HG03064 (cell line): ENCODE data around the gene SPECC1L.

Experiments
- ATAC-seq: cut with Tn5 transposase; IDR thresholded peaks from one replicate; pipeline ENCODE4 v1.9.1; 2021; ENCODE audit warnings: low read depth; ENCODE audit not compliant: unreplicated experiment

The SPECC1L gene

DNA sequence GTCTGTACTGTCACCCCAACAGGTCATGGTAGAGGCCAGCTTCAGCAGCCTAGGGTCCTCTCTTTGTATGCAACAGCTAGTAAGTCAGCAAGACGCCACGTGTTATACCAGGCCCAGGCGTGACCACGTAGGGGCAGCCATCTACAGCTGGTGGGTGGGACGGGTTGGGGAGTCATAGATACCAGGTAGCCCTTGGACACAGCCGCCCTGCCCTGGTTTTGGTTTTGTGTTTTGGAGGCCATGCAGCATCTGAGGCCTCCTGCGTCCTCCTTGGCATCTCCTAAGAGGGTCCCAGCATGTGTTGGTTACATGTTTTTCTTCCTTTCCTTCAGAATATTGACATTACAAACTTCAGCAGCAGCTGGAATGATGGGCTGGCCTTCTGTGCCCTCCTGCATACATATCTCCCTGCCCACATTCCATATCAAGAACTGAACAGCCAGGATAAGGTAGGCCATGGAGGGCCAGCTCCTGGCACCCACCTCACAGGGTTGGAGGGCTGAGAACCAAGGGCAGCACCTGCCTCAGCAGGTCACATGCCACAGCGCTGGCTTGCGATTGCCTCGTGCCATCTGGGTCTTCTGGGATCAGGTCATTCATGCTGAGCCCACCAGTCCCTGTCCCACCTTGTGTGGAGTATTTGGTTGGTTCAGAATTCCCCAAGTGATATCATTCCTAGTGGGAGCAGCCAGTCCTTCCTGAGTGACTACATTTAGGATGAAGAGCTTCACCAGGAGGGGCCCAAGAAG lies 140.8 kb downstream of the SPECC1L start:
- ATAC-seq: no peak

DNA sequence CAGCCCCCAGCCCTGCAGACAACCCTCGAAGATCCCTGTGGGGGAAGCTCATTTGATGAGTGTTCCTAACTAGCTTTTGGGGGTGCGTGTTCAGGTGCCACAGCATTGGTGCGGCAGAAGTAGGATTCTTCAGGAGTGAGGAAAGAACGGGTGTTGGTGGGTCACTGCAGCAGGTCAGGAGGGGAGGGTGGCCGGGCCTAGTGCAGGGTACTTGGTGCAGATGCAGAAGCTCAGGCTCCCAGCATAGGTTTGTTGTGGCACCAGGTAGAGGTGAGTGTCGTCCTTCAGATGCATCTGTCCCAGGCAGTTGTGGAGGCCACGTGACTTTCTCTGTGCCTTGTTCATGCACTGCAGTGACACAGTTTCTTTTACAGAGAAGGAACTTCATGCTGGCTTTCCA lies 141.6 kb downstream of the SPECC1L start:
- ATAC-seq: no peak

DNA sequence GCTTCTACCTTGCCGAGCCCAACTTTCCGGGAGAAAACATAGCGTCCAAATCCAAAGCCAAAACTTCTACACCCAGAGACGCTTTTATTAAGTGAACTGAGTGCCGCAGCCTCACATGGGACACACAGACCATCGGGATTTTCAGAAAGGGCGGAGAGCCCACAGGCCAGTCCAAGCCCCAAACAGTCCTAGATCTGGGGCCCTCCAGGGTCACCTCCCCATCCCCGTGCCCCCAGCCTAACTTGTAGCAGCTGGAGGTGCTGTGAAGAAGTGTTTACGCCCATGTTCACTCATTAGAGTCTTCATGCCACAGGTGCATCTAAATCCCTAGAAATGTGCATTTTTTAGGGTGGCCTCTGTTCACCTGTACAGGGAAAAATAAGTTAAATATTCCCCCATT lies 142.6 kb downstream of the SPECC1L start:
- ATAC-seq: no peak

DNA sequence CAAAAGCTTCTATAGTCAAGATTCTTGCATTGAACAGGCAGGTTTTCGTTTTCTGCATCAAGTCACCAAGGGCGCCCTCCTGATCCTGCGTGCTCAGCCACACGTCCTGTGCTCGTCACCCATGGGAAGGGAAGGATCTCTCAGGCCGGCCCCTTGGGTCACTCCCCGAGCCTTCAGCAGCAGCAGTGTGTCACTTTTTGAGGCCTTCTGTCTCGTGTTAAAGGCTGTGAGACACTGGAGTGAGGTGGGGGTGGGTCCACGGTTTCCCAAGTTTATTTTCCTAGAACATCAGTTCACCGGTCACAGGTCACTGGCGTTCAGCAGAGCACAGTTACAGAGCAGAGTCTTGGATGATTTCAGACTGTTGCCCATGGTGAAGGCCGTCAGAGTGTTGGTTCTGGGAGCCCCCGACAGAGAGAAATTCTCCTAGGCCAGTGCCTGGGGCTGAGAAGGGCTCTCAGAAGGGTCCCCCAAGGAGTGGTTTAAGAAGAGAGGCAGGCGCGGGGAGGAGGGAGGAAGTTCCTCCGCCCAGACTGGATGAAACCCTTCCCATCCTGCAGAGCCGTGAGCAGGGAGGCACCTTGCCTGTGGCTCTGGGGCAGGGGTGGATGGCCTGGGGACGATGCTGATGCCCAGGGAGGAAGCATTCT lies 143.2 kb downstream of the SPECC1L start:
- no peak for ATAC-seq

DNA sequence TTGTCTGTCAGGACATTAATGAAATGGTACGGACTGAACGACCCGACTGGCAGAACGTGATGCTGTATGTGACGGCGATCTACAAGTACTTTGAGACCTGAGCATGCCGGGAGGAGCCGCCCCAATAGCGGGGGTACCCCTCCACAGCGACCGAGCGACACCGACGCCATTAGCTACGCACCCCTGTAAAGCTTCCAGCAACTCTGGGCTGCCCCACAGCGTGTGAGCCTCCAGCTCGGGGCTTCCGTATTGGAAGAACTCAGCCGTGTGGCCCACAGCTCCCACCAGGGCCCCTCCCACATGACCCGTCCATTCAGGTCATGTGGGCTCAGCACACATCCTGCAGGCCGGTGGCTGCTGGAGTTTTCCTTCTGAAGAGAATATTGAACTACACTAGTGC lies 143.9 kb downstream of the SPECC1L start:
- no peak for ATAC-seq

DNA sequence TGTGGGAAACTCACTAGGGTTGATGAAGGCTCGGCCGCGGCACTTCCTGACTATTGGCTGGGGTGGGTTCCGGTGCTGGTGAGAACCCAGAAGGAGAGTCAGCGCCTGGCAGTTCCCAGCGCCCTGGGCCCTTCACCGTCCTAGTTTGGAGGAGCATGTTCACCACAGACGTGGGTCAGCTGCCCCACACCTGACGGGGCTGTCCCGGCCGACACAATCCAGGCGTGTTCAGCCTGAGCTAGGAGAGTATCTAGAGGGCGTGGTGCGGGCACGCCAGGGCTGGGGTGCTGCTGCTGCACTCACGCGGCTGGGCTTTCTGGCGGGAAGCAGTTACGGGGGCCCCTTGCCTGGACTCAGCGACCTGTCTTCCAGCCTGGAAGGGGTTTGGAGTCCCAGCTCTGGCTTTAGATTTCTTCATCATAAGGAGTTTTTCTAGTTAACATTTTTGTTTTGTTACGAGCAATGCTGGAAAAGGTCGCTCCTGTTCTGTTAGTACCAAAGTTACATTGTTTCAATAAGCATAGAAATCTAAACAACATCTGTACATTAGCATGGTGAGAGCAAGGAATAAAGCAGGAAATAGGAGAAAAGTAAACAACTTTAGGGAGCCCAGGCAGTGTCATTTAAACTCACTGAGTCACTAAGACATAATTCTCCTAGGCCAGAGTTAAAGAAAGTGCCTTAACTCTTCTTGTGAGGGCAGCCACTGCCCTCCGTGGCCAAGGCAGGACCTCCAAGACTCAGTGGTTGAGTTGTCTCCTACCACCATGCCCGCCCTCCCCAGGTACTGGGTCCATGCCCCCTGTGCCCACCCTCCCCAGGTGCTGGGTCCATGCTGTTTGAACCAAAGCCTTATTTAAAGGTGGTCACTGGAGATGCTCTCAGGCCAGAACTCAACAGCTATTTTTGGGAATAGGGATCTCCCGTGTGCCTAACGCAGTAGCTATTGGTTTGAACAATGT lies 144.6 kb downstream of the SPECC1L start:
- no peak for ATAC-seq

DNA sequence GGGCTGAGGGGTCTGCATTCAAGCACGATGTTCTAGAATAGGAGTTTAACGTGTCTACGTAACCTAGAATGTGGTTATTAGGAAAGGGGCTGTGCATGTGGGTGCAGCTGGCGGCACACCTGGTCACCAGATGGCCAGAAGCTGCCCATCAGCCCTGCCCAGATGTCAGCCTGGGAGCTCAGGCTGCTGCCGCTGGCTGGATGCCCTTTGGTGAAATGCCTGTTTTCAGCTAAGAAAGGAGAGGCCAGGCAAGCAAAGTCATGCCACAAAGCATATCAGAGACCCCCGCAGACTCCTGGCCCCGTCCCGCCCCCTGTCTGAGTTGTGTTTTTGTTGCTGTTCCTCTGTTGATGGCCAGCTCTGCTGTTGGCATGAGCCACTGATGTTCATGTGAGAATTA lies 145.5 kb downstream of the SPECC1L start:
- no peak for ATAC-seq

DNA sequence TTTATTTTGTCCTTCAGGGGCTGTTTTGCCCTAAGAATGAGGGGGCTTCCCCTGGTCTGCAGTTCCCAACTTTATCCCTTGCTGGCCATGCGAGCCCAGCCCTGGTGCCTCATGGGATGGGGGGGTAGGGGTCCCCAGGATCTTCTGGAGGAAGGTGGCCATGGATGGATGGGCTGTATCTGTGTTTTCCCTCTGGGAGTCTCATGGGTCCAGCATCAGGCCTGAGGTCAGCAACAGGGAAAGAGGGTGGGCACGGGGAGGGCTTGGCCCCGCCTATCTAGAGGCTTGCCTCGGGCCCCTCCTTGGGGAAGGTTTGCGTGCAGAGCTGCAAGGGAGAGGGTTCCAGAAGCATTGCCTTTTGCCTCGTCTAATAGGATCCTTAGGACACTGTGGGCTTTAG lies 146.0 kb downstream of the SPECC1L start:
- ATAC-seq: no peak

DNA sequence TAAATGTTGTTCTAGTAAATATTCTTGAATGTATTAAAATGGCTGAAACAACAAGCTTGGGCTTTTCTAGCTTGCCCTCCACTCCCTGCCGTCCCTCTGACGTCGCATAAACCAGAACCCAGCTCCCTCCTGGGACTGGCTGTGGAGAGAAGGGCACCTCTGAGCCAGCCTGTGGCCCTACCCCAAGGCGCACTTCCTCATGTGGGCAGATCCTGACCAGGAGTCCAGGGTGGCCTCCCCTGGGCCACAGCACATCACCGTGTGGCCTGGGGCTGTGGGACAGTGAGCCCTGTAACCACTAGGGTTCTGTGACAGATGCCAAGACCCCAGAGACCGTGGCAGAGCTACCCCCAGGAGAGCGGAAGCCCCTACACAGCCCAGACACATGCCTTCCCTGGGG lies 146.6 kb downstream of the SPECC1L start:
- ATAC-seq: no peak

DNA sequence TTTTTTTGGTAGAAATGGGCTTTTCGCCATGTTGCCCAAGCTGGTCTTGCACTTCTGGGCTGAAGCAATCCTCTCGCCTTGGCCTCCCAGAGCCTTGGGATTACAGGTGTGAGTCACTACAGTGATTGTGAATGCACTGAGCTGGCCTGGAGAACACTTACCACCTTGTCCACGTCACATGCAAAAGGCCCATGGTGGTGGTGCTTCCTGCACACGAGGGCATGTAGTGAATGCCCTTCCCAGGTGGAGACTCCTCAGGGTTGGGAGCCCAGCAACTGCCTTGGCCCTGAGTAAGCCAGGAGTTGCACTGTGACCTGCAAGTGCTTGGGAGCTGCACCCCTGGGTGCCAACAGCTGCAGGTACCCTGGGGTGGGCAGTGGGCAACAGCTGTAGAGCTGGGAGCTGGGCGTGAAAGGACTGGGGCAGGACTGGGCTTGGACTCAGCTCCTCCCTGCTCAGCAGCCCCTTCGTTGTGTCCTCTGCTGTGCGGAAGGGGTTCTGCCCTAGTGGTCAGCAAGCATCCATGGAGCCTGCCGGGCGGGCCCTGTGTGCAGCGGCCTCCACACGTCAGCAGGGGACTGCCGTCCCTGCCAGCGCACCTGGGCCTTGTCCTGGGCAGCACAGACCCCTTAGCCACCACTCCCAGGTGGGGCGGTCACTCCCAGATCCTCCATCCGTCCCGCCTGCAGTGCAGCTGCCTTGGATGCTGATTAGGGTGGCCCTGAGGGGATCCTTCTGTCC lies 147.4 kb downstream of the SPECC1L start:
- no peak for ATAC-seq

DNA sequence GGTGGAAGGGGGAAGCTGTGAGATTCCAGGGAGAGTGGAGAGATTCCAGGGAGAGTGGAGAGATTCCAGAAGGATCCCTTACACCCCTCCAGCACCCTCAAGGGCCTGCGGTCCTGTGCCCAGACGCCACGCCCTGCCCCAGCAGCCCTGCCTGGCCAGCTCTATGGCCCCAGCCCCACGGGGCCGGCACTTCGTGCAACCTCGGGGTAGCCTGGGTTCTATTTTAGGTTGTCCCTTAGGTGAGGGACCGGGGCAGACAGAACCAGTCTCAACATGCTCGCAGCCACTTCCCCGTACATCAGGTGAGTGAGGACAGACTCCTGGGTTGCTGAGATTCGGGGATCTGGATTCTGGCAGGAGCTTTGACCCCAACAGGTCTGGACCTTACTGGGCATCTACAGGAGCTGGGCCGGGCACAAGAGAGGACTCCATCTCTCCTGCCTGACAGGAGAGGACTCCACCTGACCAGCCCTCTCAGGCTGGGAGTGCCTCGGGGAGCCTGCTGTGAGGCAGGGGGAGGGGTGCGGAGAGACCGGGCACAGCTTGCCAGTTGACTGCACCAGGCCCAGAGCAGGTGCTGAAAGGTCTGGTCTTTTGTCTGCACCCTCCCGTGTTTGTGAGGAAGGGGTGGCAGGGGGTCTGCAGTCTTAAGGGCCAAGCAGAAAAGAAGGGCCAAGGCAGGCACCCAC lies 148.3 kb downstream of the SPECC1L start:
- ATAC-seq: no peak

DNA sequence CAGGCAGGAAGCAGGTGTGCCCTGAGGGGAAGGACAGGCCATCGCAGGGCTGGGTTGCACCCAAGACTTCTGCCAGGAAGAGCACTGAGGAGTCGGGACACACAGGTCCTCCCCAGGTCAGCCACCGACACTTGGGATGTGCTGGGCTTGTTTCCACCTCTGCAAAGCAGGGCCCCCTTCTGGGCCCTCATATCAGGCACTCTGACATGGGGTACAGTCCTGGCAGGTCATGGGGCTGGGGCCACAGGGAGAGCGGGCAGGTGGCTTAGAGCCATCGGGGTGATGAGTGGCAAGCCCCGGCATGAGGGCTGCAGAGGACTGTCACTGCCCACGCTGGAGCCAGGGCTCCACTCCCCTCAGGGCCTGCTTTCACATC lies 148.8 kb downstream of the SPECC1L start:
- ATAC-seq: no peak

DNA sequence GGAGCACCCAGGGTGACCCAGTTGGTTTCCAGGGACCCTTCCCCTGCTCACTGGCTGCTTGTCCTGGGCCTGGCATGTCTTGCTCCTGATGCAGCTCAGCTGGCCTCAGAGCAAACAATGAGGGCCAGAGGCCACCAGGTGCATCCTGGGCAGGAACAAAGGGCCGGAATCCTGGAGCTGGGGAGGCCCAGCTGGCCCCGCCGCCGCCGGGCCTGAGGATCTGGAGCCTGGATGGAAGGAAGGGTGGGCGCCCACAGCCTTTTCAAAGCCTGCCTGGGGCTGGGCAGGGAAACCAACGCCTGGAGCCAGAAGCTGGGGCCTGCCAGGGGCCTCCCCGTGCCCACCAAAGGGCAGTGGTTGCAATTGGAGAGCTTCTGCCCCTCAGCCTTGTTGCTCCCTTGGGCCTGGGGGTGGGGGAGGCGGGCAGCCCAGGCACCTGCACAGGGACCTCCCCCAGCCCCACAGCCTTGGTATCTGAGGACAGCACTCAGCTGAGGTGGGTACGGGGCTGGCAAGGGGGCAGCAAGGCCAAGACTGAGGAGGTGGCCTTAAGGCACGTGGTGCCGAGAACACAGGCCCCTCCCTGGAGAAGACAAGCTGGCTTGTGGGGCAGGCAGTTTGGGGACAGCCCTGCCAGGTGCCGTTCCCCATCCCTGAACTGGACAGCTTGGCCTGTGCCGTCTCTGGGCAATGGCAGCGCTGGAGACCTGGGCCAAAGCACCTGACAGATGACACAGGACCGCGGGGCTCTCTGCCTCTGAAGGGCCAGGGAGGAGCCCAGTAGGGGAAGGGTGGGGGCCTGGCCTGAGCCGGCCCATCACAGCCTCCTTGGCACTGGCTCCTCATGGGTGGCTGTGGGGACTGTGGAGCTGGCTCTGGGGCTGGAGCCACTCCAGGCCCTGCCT lies 149.7 kb downstream of the SPECC1L start:
- ATAC-seq: no peak

DNA sequence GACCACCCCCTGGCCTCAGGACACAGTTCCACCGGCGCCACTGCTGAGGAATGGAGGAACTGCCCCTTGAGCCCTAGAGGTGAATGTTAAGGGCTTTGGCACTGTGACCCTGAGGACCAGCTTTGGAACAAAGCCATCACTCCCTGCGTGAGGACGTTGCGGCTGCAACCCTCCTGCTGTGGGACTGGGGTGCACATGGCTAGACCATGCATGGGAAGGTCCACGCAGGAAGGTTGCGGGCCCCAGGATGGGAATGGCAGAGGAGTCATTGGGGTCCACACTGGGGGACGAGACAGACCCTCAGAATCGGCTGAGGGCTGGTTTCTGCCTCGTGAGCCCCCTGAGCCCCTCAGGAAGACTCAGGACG lies 150.3 kb downstream of the SPECC1L start:
- ATAC-seq: no peak

DNA sequence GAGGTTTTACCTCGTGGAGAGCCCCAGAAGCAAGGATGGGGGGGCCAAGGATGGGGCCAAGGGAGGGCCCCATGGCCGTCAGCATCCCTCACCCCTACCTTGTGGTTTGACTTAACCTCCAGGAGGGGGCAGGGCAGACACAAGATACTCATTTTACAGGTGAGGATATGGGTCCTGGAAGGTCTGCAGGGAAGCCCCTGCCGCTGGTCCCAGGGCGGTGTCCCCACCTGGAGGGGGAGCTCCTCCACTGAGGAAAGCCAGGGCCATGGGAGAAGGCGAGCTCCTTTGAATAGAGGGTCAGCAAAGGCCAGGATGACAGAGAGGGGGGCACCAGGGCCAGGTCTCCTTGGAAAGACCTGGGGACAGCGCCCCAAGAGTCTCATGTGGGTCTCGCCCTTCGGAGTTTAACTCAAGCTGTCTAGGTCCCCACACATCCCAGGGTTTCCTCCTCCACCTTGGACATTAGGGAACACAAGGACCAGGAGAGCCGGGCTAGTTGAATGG lies 150.8 kb downstream of the SPECC1L start:
- no peak for ATAC-seq

DNA sequence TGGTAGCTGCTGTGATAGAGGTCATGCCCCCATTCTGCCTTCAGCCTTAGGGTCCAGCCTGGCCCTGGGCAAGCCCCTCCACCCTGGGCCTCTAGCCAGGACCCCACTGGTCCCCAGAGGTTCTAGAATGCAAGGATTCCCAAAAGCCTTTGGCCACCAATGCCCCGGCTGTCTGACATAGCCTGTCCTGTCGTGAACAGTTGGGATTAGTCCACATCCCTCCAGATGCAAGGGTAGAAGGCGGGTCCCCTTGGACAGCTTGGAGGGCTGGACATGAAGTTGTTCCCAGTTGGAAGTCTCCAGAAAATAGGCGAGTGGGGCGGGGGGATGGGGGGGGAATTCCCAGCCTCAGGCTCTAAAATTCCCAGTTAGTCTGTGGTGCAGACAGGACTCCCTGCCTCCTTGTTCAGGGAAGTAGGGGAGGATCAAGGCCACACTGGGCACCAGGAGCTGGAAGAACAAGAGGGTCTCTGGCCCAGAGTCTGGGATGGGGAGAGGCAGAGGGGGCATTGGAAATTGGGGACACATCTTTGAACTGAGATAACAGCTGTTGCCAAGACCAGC lies 151.6 kb downstream of the SPECC1L start:
- ATAC-seq: no peak

DNA sequence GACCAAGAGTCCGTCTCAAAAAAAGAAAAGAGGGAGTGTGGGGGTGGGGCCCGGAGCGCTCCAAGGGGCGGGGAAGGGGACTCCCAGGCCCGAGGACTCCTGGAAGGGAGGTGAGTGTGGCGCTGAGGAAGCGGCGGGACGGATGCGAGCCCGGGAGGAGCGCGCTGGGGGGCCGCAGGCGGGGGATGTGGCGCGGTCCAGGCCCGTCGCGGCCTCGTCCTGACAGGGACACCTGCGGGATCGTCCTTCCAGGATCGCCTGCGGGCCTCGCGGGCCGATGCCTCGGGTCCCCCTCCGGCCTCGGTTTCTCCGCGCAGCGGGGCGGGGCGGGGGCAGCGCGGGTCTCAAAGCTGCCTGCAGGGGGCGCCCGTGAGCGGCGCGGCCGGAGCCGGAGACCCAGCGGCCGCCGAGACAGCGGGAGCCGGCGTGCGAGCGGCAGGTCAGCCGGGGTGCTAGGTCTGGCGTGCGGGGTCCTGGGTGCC lies 152.9 kb downstream of the SPECC1L start:
- ATAC-seq: no peak
